ENCODE results near the gene SPATA1.

DNA sequence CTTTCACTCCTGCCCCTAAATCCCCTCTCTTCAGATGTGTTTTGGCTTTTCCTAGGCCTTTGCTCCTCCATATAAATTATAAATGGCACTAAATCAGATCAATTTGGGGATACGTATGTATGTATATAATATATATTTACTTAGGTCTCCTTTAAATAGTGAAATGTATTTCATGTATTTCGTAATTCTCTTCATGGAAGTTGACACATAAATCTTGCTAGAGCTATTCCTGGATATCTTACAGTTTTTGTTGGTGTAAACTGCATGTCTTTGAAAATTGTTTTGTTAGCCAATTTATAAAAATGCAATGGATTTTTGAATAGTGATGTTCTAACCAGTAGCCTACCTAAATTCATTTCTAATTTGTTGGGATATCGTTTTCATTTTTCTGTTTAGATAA is 18.1 kb upstream of the SPATA1 start:
- no peak for TF ChIP-seq POLR2A (IDR thresholded peaks at IDR 0.05)
- TF ChIP-seq, protein P1, sequence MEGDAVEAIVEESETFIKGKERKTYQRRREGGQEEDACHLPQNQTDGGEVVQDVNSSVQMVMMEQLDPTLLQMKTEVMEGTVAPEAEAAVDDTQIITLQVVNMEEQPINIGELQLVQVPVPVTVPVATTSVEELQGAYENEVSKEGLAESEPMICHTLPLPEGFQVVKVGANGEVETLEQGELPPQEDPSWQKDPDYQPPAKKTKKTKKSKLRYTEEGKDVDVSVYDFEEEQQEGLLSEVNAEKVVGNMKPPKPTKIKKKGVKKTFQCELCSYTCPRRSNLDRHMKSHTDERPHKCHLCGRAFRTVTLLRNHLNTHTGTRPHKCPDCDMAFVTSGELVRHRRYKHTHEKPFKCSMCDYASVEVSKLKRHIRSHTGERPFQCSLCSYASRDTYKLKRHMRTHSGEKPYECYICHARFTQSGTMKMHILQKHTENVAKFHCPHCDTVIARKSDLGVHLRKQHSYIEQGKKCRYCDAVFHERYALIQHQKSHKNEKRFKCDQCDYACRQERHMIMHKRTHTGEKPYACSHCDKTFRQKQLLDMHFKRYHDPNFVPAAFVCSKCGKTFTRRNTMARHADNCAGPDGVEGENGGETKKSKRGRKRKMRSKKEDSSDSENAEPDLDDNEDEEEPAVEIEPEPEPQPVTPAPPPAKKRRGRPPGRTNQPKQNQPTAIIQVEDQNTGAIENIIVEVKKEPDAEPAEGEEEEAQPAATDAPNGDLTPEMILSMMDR (IDR thresholded peaks at IDR 0.05 in 4 of 5, conservative IDR thresholded peaks at IDR 0.05 in 1 of 5) = no peak

All from gastrocnemius medialis (tissue), 4 donors.